ENCODE data around the gene RUNX2. TPM values are rescaled to one million over a fixed set of nuclear protein-coding genes. Genes with fewer than 3 reads are reported as not detected.

RUNX2 gene
- total RNA-seq, 2 experiments from 2014 or later, result 8.0 to 9.3 TPM

GRCh38 chr6:45611491-45611890 lies 283.4 kb downstream of the RUNX2 start:
- H3K4me1 Mint-ChIP-seq (ENCODE audit: low read depth), result peaks cover 34% of the 10 kb centered on the region
- H3K4me3 Mint-ChIP-seq, result no peak overlapping the region
- peaks cover 9% of the 10 kb centered on the region for H3K36me3 Mint-ChIP-seq (ENCODE audit: low read depth)
- intact Hi-C loops (cut with micrococcal nuclease), result no loop called here
- no peak overlapping the region for H3K27ac Mint-ChIP-seq
- no peaks in the 10 kb centered on the region for H3K9me3 Mint-ChIP-seq
- POLR2A ChIA-PET, result interaction anchor here (1.4 kb wide), 1 partner anchor 15 kb away, joined by 3 read pairs; no protein-coding TSS in a partner anchor
- CTCF ChIA-PET, result interaction anchor here (1.4 kb wide), 1 partner anchor 11 kb away, joined by 3 read pairs; no protein-coding TSS in a partner anchor
- no peak for DNase-seq
- no peak for TF ChIP-seq CTCF (IDR thresholded peaks at IDR 0.05)
- H3K27me3 Mint-ChIP-seq, result no peaks in the 10 kb centered on the region
- ATAC-seq, result no peak

- H3K27ac Mint-ChIP-seq, result no peak overlapping the region
- no peak overlapping the region for H3K4me3 Mint-ChIP-seq
- no peaks in the 10 kb centered on the region for H3K27me3 Mint-ChIP-seq
- POLR2A ChIA-PET, result no interaction called here
- peaks cover 9% of the 10 kb centered on the region for H3K36me3 Mint-ChIP-seq (ENCODE audit: low read depth)
- H3K4me1 Mint-ChIP-seq (ENCODE audit: low read depth), result peaks cover 19% of the 10 kb centered on the region
- intact Hi-C loops (cut with micrococcal nuclease), result no loop called here
- no peak for ATAC-seq
- CTCF ChIA-PET, result no interaction called here
- TF ChIP-seq CTCF (IDR thresholded peaks at IDR 0.05), result no peak
- no peak for DNase-seq
- no peaks in the 10 kb centered on the region for H3K9me3 Mint-ChIP-seq
Measured at GRCh38 chr6:45613656-45614055, 285.5 kb downstream of the RUNX2 start.

- ATAC-seq (no peak), DNase-seq (no peak)
- TF ChIP-seq CTCF (IDR thresholded peaks at IDR 0.05), result no peak
- H3K9me3 Mint-ChIP-seq, result no peaks in the 10 kb centered on the region
- H3K27ac Mint-ChIP-seq, result no peak overlapping the region
- H3K36me3 Mint-ChIP-seq (ENCODE audit: low read depth), result no peaks in the 10 kb centered on the region
- intact Hi-C loops (cut with micrococcal nuclease), result no loop called here
- H3K4me1 Mint-ChIP-seq (ENCODE audit: low read depth), result peaks cover 14% of the 10 kb centered on the region
- H3K4me3 Mint-ChIP-seq, result no peak overlapping the region
- H3K27me3 Mint-ChIP-seq, result no peaks in the 10 kb centered on the region
- ChIA-PET POLR2A (no interaction called here), CTCF (interaction anchor here (0.6 to 1.0 kb wide), 4 partner anchors 18 to 316 kb away, joined by 3 read pairs; no protein-coding TSS in a partner anchor)
Measured at GRCh38 chr6:45614488-45615285, 286.6 kb downstream of the RUNX2 start.

- Mint-ChIP-seq H3K4me3 (no peak overlapping the region), H3K4me1 (ENCODE audit: low read depth) (peaks cover 28% of the 10 kb centered on the region), H3K27me3 (no peaks in the 10 kb centered on the region), H3K9me3 (no peaks in the 10 kb centered on the region), H3K36me3 (ENCODE audit: low read depth) (no peaks in the 10 kb centered on the region), H3K27ac (no peak overlapping the region)
- ATAC-seq (no peak), DNase-seq (no peak)
- intact Hi-C loops (cut with micrococcal nuclease), result no loop called here
- ChIA-PET POLR2A (interaction anchor here (2.0 kb wide), 1 partner anchor 9 kb away, joined by 4 read pairs; no protein-coding TSS in a partner anchor), CTCF (no interaction called here)
- TF ChIP-seq CTCF (IDR thresholded peaks at IDR 0.05), result no peak
Measured at GRCh38 chr6:45616209-45616608, 288.1 kb downstream of the RUNX2 start.

- Mint-ChIP-seq H3K4me1 (ENCODE audit: low read depth) (peaks cover 28% of the 10 kb centered on the region), H3K27ac (no peak overlapping the region), H3K4me3 (no peak overlapping the region), H3K9me3 (no peaks in the 10 kb centered on the region), H3K36me3 (ENCODE audit: low read depth) (no peaks in the 10 kb centered on the region), H3K27me3 (no peaks in the 10 kb centered on the region)
- no peak for DNase-seq
- CTCF ChIA-PET, result no interaction called here
- no peak for TF ChIP-seq CTCF (IDR thresholded peaks at IDR 0.05)
- intact Hi-C loops (cut with micrococcal nuclease), result no loop called here
- POLR2A ChIA-PET, result interaction anchor here (1.6 kb wide), 1 partner anchor 173 kb away, joined by 3 read pairs; no protein-coding TSS in a partner anchor
- no peak for ATAC-seq
Measured at GRCh38 chr6:45617441-45617840, 289.3 kb downstream of the RUNX2 start.
